Small intestine (tissue), 7 donors: ENCODE data around the gene GADD45GIP1. TPM values are rescaled to one million over a fixed set of nuclear protein-coding genes. Genes with fewer than 3 reads are reported as not detected.
"Not testable (repeated sequence)": the region's sequence is repeated elsewhere in the genome, so short reads cannot be mapped to it uniquely, and the experiment has no call there.

Source experiments
- DNase-seq, 2 donors: peaks; one replicate each; pipeline versions ENCODE4 v3.0.0 to v3.0.0-alpha.2; 2013
- FAIRE-seq: peaks from 2 replicates; lab custom pipeline; 2012; peaks lifted over from hg19 to GRCh38; lab: Jason Lieb, UNC
- H3K27ac ChIP-seq, 3 donors: one replicate each; pipeline ENCODE4 v1.5.1; 2013; ENCODE audit warnings: low read length in 2 of 3, mild to moderate bottlenecking in 2 of 3, control low read depth in 1 of 3, inconsistent platforms in 1 of 3, low read depth in 1 of 3, moderate library complexity in 1 of 3
- H3K27me3 ChIP-seq, 3 donors: one replicate each; pipeline ENCODE4 v1.6.1; 2013; ENCODE audit warnings: low read length in 3 of 3, inconsistent platforms in 1 of 3; ENCODE audit not compliant: control insufficient read depth in 3 of 3, insufficient read depth in 3 of 3
- H3K36me3 ChIP-seq, 3 donors: one replicate each; pipeline ENCODE4 v1.6.1; 2013; ENCODE audit warnings: low read length in 3 of 3, inconsistent platforms in 1 of 3, low read depth in 1 of 3, mild to moderate bottlenecking in 1 of 3, moderate library complexity in 1 of 3; ENCODE audit not compliant: control insufficient read depth in 3 of 3, insufficient read depth in 2 of 3
- H3K4me1 ChIP-seq, 3 donors: one replicate each; pipeline ENCODE4 v1.6.1; 2013; ENCODE audit warnings: low read length in 2 of 3, inconsistent platforms in 1 of 3, low read depth in 1 of 3, mild to moderate bottlenecking in 1 of 3, moderate library complexity in 1 of 3; ENCODE audit not compliant: control insufficient read depth in 3 of 3, insufficient read depth in 2 of 3
- H3K4me3 ChIP-seq, 3 donors: one replicate each; pipeline ENCODE4 v1.5.1; 2013; ENCODE audit warnings: low read length in 3 of 3, control low read depth in 1 of 3, inconsistent platforms in 1 of 3, low read depth in 1 of 3, mild to moderate bottlenecking in 1 of 3, moderate library complexity in 1 of 3
- H3K9me3 ChIP-seq, 2 donors: one replicate each; pipeline ENCODE4 v1.6.1; 2013; ENCODE audit warnings: low read depth in 1 of 2, low read length in 1 of 2; ENCODE audit not compliant: control insufficient read depth in 2 of 2, insufficient read depth in 1 of 2
- WGBS, 3 donors: extraction: QIAGEN DNeasy Blood & Tissue Kit; methylation state at CpG; one replicate each; pipeline ENCODE4 v1.1.7; 2013; 5-methylcytosine and 5-hydroxymethylcytosine counted together
- polyA plus RNA-seq, 4 donors: library from polyadenylated mRNA; stranded (reverse) in 3 of 4; unstranded in 1 of 4; fragments of 200-250 nt in 3 of 4; fragments of 120-200 nt in 1 of 4; gene quantifications; one replicate each; pipeline versions ENCODE4 v1.2.1 to v1.2.3, GENCODE V29; 2013
- donor health status: healthy with polysubstance abuse.
- donor health status: control.
- donor health status: control.
- donor health status: Bipolar disorder and iron deficiency.
- donor health status: healthy.

GADD45GIP1 gene
- polyA plus RNA-seq, 4 donors = 27.0 to 42.2 (median 36.1) TPM

DNA sequence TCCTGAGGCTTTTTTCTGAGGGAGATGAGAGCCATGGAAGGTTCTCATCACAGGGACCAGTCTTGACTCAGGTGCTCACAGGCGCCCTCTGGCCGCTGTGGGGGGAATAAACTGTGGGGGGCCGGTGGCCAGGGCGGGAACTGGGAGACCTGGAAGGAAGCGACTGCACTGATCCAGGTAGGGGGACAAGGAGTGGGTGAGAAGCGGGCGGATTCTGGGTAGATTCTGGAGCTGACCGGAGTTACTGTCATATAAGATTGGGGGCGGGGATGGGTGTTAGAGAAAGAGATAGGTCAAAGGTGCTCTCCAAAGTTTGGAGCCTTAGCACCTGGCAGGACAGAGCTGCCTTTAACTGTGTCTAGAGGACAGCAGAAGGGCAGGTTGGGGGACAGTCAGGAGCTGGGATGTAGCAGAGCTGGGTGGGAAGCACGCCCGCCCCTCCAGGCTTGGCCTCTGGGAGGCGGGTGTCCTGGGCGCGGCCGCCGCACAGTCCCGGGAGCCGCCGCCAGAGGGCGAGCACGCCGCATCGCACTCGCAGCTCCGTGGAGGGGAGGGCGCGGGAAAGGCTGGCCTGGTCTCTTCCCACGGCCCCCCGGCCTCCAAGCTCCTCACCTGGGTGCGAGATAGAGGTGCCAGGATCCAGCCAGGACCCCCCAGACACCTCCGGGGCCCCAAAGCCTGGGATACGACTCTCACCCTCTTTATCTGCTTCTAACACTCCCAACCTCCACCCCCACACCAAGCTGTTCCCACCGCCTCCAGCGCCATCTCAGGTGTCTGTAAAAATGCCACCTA is 8.2 kb upstream of the GADD45GIP1 start:
- no peaks in the 10 kb centered on the region for H3K36me3 ChIP-seq
- peaks cover 0 to 8% (median 0%) of the 10 kb centered on the region in 3 donors for H3K4me1 ChIP-seq
- H3K27me3 ChIP-seq = no peaks in the 10 kb centered on the region
- WGBS, 3 donors = 0 to 2% (median 0%) methylated on average over 23 to 34 of the region's 34 CpGs
- H3K4me3 ChIP-seq = peak overlapping the region; percentile 33 to 58 (median 56)
- DNase-seq (peak; percentile 83 to 89), FAIRE-seq (no peak)
- peak overlapping the region; percentile 11 to 47 (median 35) for H3K27ac ChIP-seq
- H3K9me3 ChIP-seq = no peaks in the 10 kb centered on the region

DNA sequence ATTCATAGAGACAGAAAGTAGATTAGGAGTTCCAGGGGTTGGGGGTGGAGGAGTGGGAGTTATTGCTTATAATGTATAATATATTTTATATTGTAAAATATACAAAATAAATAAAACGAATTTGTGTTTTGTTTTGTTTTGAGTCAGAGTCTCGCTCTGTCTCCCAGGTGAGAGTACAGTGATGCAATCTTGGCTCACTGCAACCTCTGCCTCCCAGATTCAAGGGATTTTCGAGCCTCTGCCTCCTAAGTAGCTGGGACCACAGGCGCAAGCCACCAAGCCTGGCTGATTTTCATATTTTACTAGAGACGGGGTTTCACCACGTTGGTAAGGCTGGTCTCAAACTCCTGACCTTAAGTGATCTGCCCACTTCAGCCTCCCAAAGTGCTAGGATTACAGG is 2.5 kb upstream of the GADD45GIP1 start:
- no peaks in the 10 kb centered on the region for H3K9me3 ChIP-seq
- peaks cover 0 to 11% (median 0%) of the 10 kb centered on the region in 3 donors for H3K36me3 ChIP-seq
- no peak for FAIRE-seq
- H3K27ac ChIP-seq = no peak overlapping the region
- WGBS, 3 donors = 47 to 63% (median 62%) methylated on average over 6 of the region's 6 CpGs
- no peaks in the 10 kb centered on the region for H3K27me3 ChIP-seq
- H3K4me3 ChIP-seq = no peak overlapping the region
- no peak for DNase-seq
- H3K4me1 ChIP-seq = peaks cover 0 to 6% (median 0%) of the 10 kb centered on the region in 3 donors

DNA sequence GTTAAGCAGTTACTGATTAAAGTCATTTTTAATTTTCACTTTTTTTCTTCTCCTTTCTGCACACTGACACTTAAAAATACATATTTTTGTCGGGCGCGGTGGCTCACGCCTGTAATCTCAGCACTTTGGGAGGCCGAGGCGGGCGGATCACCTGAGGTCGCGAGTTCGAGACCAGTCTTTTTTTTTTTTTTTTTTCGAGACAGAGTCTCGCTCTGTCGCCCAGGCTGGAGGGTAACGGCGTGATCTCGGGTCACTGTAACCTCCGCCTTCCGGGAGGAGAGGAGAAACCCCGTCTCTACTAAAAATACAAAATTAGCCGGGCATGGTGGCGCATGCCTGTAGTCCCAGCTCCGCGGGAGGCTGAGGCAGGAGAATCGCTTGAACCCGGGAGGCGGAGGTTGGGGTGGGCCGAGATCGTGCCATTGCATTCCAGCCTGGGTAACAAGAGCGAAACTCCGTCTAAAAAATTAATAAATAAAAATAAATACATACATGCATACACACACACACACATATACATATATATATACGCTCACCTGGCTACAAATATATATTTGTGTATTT is 448 bp upstream of the GADD45GIP1 start:
- H3K36me3 ChIP-seq = peaks cover 3 to 31% (median 7%) of the 10 kb centered on the region in 3 donors
- FAIRE-seq, H3K4me1 ChIP-seq, H3K27me3 ChIP-seq, H3K9me3 ChIP-seq: not testable (repeated sequence)
- DNase-seq = peak in 1 of 2 donors; percentile 27
- peak overlapping the region; percentile 70 to 91 (median 85) for H3K4me3 ChIP-seq
- H3K27ac ChIP-seq = peak overlapping the region; percentile 88 to 89 (median 89)
- WGBS, 3 donors = 19 to 27% (median 19%) methylated on average over 31 of the region's 31 CpGs

DNA sequence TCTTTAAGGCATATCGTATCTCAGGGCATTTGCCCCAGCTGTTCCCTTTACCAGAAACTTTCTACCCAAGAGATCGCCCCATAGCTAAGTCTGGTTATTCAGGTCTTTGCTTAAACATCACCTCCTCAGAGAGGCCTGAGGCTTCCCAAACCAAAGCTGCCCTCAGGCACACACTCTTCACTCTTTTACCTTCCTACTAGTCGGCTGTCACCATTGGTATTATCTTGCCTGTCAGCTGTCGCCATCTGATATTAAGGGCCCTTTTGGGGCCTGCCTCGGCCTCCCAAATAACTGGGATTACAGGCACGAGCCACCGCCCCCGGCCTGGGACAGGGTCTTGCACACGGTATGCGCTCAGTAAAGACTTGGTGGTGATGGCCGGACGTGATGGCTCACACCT is 1.0 kb downstream of the GADD45GIP1 start:
- Histone ChIP-seq H3K4me1 (peaks cover 0 to 6% (median 0%) of the 10 kb centered on the region in 3 donors), H3K27ac (peak overlapping the region in 1 of 3 donors; percentile 88), H3K36me3 (peaks cover 3 to 45% (median 8%) of the 10 kb centered on the region in 3 donors), H3K9me3 (no peaks in the 10 kb centered on the region), H3K27me3 (no peaks in the 10 kb centered on the region), H3K4me3 (peak overlapping the region in 2 of 3 donors; percentile 25 to 85)
- FAIRE-seq = no peak
- WGBS, 3 donors = 36 to 55% (median 46%) methylated on average over 12 of the region's 12 CpGs
- no peak for DNase-seq

DNA sequence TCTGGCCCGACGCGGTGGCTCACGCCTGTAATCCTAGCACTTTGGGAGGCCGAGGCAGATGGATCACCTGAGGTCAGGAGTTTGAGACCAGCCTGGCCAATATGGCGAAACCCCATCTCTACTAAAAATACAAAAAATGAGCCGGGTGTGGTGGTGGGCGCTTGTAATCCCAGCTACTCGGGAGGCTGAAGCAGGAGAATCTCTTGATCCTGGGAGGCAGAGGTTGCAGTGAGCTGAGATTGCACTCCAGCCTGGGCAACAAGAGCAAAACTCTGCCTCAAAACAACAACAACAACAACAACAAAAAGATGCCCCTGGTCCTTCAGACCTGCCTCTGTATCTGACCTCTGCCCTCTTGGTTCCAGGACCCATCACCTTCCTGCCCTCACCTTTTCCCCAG is 1.4 kb downstream of the GADD45GIP1 start:
- H3K4me1 ChIP-seq, H3K27me3 ChIP-seq, DNase-seq, FAIRE-seq, H3K9me3 ChIP-seq: not testable (repeated sequence)
- Histone ChIP-seq H3K27ac (peak overlapping the region in 1 of 3 donors; percentile 88), H3K4me3 (peak overlapping the region in 1 of 3 donors; percentile 85), H3K36me3 (peaks cover 3 to 50% (median 8%) of the 10 kb centered on the region in 3 donors)
- 78 to 87% (median 86%) methylated on average over 9 of the region's 9 CpGs for WGBS, 3 donors

DNA sequence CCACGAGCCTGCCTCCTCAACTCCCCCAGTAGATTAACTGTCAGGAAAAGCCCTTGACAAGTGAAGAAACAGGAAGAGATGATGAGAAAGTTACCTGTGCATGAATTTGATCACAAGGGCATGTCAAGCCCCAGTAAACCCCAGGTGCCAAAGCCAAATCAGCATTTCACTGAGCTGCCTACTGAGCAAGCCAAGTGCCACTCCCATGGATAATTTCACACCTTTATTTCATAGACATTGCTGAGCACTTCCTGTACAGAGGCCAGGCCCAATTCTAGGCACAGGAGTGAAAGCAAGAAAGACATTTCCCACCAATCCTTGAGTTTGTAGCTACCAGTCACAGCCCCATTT is 2.4 kb downstream of the GADD45GIP1 start:
- Histone ChIP-seq H3K4me1 (peaks cover 0 to 6% (median 0%) of the 10 kb centered on the region in 3 donors), H3K36me3 (peaks cover 8 to 59% (median 12%) of the 10 kb centered on the region in 3 donors), H3K27ac (peak overlapping the region in 1 of 3 donors; percentile 74), H3K9me3 (no peaks in the 10 kb centered on the region), H3K4me3 (no peak overlapping the region), H3K27me3 (no peaks in the 10 kb centered on the region)
- FAIRE-seq (no peak), DNase-seq (peak in 1 of 2 donors; percentile 58)
- WGBS, 3 donors = 19 to 38% (median 36%) methylated on average over 1 of the region's 1 CpG

DNA sequence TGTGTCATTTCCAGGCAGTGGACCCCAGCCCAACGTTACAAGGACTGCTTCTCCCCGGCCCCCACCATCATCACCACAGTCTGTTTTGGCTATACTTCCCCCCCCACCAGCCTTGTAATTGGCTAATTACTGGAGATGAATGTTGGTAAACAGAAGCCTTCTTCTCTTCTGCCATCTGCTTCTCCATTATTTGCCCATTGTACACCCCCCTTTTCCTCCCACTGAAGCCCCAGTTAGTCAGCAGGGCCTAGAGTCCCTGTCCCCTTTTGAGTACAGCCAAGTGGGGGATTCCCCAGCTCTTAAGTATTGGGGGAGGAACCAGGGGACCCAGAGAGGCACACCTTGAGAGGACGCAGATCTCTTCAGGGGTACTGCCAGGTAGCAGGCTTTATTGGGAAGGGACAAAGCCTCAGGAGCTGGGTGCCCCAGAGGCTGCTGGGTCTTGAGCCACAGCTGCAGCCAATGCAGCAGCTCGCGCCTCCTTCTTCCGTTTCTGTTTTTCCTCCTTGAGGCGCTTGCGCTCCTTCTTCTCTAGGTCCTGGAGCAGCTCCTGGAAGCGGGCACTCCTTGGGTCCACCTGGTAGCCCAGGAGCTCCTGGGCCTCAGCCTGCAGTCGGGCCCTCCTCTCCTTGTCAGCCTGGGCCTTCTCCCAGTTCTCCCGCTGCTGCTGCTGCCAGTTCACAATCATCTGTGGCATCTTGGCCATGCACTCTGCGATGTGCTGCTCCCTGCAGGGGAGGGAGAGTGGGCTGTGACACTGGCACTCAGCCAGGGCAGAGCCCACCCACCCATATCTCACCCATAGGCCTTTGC is 3.0 kb downstream of the GADD45GIP1 start:
- DNase-seq = no peak
- Histone ChIP-seq H3K36me3 (peaks cover 12 to 65% (median 14%) of the 10 kb centered on the region in 3 donors), H3K4me1 (peaks cover 0 to 6% (median 0%) of the 10 kb centered on the region in 3 donors), H3K27me3 (no peaks in the 10 kb centered on the region), H3K27ac (peak overlapping the region in 1 of 3 donors; percentile 74), H3K9me3 (no peaks in the 10 kb centered on the region), H3K4me3 (no peak overlapping the region)
- no peak for FAIRE-seq
- WGBS, 3 donors = 62 to 69% (median 68%) methylated on average over 11 to 12 of the region's 12 CpGs
